A673 (cell line): Measurements from ENCODE around the gene RPP25L. TPM values are rescaled to one million over a fixed set of nuclear protein-coding genes. Genes with fewer than 3 reads are reported as not detected.
"Not testable (repeated sequence)": the region's sequence is repeated elsewhere in the genome, so short reads cannot be mapped to it uniquely, and the experiment has no call there.

Experiments used
- BruUV-seq: library from RNA; stranded (reverse); fragments of 400-500 nt; replicated peaks from 2 replicates; lab custom pipeline; 2021; lab: Mats Ljungman, UMichigan
- CTCF ChIA-PET: fragments of 300-600 bp; sonication (Branson Sonifier 250); formaldehyde crosslinking; loops from one replicate; lab custom pipeline; 2022; ENCODE audit warnings: antibody characterized with exemption; lab: Charles Lee
- POLR2A ChIA-PET: fragments of 300-600 bp; sonication (Branson Sonifier 250); formaldehyde crosslinking; loops from one replicate; lab custom pipeline; 2022; ENCODE audit warnings: antibody characterized with exemption; ENCODE audit not compliant: low non-redundant PET; lab: Charles Lee
- DNase-seq: peaks from one replicate; pipeline ENCODE4 v3.0.0-alpha.2; 2015; ENCODE audit warnings: low spot score
- H3K27ac ChIP-seq: fragments of 200-600 bp; sonication (generic); 2 replicates; pipeline ENCODE4 v1.5.1; 2016; ENCODE audit warnings: mixed run types, low read depth, mild to moderate bottlenecking, mixed read lengths, antibody characterized with exemption, low read length; ENCODE audit not compliant: poor library complexity, severe bottlenecking
- H3K27me3 ChIP-seq: fragments of 200-600 bp; sonication (generic); replicated peaks from 2 replicates; pipeline ENCODE4 v1.6.1; 2017; ENCODE audit warnings: mixed run types, low read depth, mild to moderate bottlenecking, mixed read lengths, antibody characterized with exemption, low read length; ENCODE audit not compliant: insufficient read depth, poor library complexity
- H3K36me3 ChIP-seq: fragments of 200-600 bp; sonication (generic); 2 replicates; pipeline ENCODE4 v1.6.1; 2016; ENCODE audit warnings: mixed run types, mild to moderate bottlenecking, mixed read lengths, antibody characterized with exemption, low read length; ENCODE audit not compliant: insufficient read depth, poor library complexity, severe bottlenecking
- H3K4me1 ChIP-seq: fragments of 200-600 bp; sonication (generic); 2 replicates; pipeline ENCODE4 v1.6.1; 2017; ENCODE audit warnings: mixed run types, mild to moderate bottlenecking, mixed read lengths, antibody characterized with exemption, low read length; ENCODE audit not compliant: insufficient read depth, poor library complexity, severe bottlenecking
- H3K4me3 ChIP-seq: fragments of 200-600 bp; sonication (generic); 2 replicates; pipeline ENCODE4 v1.5.1; 2016; ENCODE audit warnings: low read depth, mixed run types, mild to moderate bottlenecking, mixed read lengths, low read length; ENCODE audit not compliant: poor library complexity, severe bottlenecking
- H3K9me3 ChIP-seq: fragments of 200-600 bp; sonication (generic); 2 replicates; pipeline ENCODE4 v1.6.1; 2016; ENCODE audit warnings: mixed run types, low read depth, mild to moderate bottlenecking, mixed read lengths, antibody characterized with exemption, low read length; ENCODE audit not compliant: poor library complexity, severe bottlenecking
- CTCF ChIP-seq: fragments of 300-800, 200-600 bp; sonication (generic); conservative IDR thresholded peaks from 2 replicates; pipeline ENCODE4 v1.5.1; 2017; ENCODE audit warnings: low read depth, mild to moderate bottlenecking, antibody characterized with exemption, low read length, moderate library complexity, mixed read lengths
- EZH2 ChIP-seq: fragments of 200-600 bp; sonication (generic); IDR thresholded peaks from 2 replicates; pipeline ENCODE4 v1.6.1; 2017; ENCODE audit warnings: borderline replicate concordance, low read depth, mild to moderate bottlenecking, mixed read lengths, antibody characterized with exemption, low read length; ENCODE audit not compliant: poor library complexity, severe bottlenecking
- intact Hi-C: fragments of 100-400 bp; cut with micrococcal nuclease; formaldehyde crosslinking; loops from one replicate; pipeline ENCODE4 v1.10.0; 2022; ENCODE audit not compliant: unreplicated experiment
- total RNA-seq: library from RNA; stranded (reverse); gene quantifications from 2 replicates; pipeline ENCODE4 v1.2.3, GENCODE V29; 2021

RPP25L gene
- total RNA-seq, 1 experiment from 2014 or later: 19.7 TPM

GRCh38 chr9:34644766-34645314, 32.9 kb upstream of the RPP25L start:
- no TSS peak for BruUV-seq
- no peak for DNase-seq
- no peak overlapping the region for H3K27ac ChIP-seq
- peaks cover 17% of the 10 kb centered on the region for H3K36me3 ChIP-seq
- peaks cover 8% of the 10 kb centered on the region for H3K4me1 ChIP-seq
- H3K27me3 ChIP-seq: no peaks in the 10 kb centered on the region
- no peaks in the 10 kb centered on the region for H3K9me3 ChIP-seq
- ChIA-PET POLR2A (no interaction called here), CTCF (interaction anchor here (1.0 kb wide), 1 partner anchor 15 kb away, joined by 3 read pairs; no protein-coding TSS in a partner anchor)
- no peak for TF ChIP-seq CTCF
- no peak for TF ChIP-seq EZH2
- no peak overlapping the region for H3K4me3 ChIP-seq
- intact Hi-C loops: no loop called here

- ChIA-PET POLR2A (no interaction called here), CTCF (no interaction called here)
- BruUV-seq: no TSS peak
- Histone ChIP-seq H3K36me3 (peaks cover under 1% of the 10 kb centered on the region), H3K27ac (peak overlapping the region; percentile 55), H3K4me1 (peaks cover 8% of the 10 kb centered on the region), H3K9me3 (no peaks in the 10 kb centered on the region), H3K27me3 (no peaks in the 10 kb centered on the region), H3K4me3 (no peak overlapping the region)
- intact Hi-C loops: no loop called here
- peak; percentile 47 for DNase-seq
- TF ChIP-seq CTCF (no peak), EZH2 (no peak)
These were observed 30.8 kb upstream of the RPP25L start for GRCh38 chr9:34642679-34643078.

GRCh38 chr9:34639322-34639721, 27.4 kb upstream of the RPP25L start:
- H3K27ac ChIP-seq, BruUV-seq, H3K4me3 ChIP-seq, CTCF ChIA-PET, POLR2A ChIA-PET, H3K27me3 ChIP-seq, intact Hi-C loops, H3K9me3 ChIP-seq, DNase-seq, H3K4me1 ChIP-seq: not testable (repeated sequence)
- H3K36me3 ChIP-seq: peaks cover 14% of the 10 kb centered on the region

GRCh38 chr9:34638138-34638445, 26.2 kb upstream of the RPP25L start:
- ChIA-PET CTCF (no interaction called here), POLR2A (no interaction called here)
- BruUV-seq: no TSS peak
- intact Hi-C loops: no loop called here
- Histone ChIP-seq H3K4me3 (peak overlapping the region; percentile 76), H3K27me3 (no peaks in the 10 kb centered on the region), H3K36me3 (peaks cover 14% of the 10 kb centered on the region), H3K27ac (peak overlapping the region; percentile 87), H3K9me3 (no peaks in the 10 kb centered on the region), H3K4me1 (peaks cover 6% of the 10 kb centered on the region)
- DNase-seq: no peak
- TF ChIP-seq CTCF (no peak), EZH2 (no peak)
